Gastrocnemius medialis (tissue), 4 donors: Measurements from ENCODE around the gene PHF21B.

Experiments used
- POLR2A ChIP-seq, 2 donors: fragments of 450-650 bp; IDR thresholded peaks; one replicate each; pipeline ENCODE4 v1.6.1; 2017; ENCODE audit warnings: antibody characterized with exemption in 2 of 2, mild to moderate bottlenecking in 2 of 2, moderate library complexity in 2 of 2
- TF ChIP-seq, protein P1 (sequence below), 5 experiments: fragments of 450-650 bp in 3 of 5; fragments of 200-600 bp in 2 of 5; sonication (generic) in 2 of 5; IDR thresholded peaks in 4 of 5; conservative IDR thresholded peaks in 1 of 5; 1 replicate in 4 of 5; 2 replicates in 1 of 5; pipeline ENCODE4 v1.5.1; 2016 to 2019; ENCODE audit warnings: antibody characterized with exemption in 5 of 5, mild to moderate bottlenecking in 3 of 5, moderate library complexity in 3 of 5

DNA sequence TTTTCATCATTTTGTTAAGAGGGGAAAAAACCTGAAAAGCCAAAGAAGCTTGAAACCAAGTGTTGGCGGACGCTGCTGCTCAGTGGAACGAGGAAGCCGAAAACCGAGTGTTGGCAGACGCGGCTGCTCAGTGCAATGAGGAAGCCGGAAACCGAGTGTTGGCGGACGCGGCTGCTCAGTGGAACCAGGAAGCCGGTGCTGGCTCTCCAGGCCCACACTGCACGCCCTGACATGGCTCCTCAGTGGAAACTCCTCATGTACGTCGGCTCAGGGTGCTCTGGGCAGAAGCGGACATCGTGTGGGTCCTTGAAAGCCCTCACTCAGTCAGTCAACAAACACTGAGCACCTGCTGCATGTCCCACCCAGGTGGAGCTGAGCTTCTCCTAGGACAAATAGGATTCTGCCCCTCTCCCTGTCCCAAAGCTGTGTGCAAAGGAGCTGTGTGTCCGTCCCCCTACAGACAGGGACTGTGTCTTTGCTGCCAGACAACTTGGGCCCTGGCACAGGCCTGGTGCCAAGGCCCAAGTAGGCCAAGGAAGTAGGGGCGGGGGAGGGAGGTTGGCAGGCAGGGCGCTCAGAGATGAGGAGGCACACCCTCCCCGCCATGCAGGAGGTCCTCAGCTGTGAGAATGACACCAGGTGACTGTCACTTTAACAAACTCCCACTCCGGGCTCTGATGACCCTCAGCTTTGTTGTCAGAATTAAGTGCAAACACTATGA, 37.3 kb downstream of the PHF21B start:
- TF ChIP-seq, protein P1, sequence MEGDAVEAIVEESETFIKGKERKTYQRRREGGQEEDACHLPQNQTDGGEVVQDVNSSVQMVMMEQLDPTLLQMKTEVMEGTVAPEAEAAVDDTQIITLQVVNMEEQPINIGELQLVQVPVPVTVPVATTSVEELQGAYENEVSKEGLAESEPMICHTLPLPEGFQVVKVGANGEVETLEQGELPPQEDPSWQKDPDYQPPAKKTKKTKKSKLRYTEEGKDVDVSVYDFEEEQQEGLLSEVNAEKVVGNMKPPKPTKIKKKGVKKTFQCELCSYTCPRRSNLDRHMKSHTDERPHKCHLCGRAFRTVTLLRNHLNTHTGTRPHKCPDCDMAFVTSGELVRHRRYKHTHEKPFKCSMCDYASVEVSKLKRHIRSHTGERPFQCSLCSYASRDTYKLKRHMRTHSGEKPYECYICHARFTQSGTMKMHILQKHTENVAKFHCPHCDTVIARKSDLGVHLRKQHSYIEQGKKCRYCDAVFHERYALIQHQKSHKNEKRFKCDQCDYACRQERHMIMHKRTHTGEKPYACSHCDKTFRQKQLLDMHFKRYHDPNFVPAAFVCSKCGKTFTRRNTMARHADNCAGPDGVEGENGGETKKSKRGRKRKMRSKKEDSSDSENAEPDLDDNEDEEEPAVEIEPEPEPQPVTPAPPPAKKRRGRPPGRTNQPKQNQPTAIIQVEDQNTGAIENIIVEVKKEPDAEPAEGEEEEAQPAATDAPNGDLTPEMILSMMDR (IDR thresholded peaks at IDR 0.05 in 4 of 5, conservative IDR thresholded peaks at IDR 0.05 in 1 of 5), result no peak
- TF ChIP-seq POLR2A (IDR thresholded peaks at IDR 0.05), result no peak
